GM12891 (cell line): ENCODE measurements around the gene SSH2.

ENCODE experiments used
- POLR2A ChIP-seq: IDR thresholded peaks from 2 replicates; pipeline ENCODE4 v1.6.1; 2011; ENCODE audit warnings: low read depth, low read length, control low read depth
- POLR2AphosphoS5 ChIP-seq: IDR thresholded peaks from 2 replicates; pipeline ENCODE4 v1.6.1; 2011; ENCODE audit warnings: low read depth, low read length, control low read depth
- POU2F2 ChIP-seq: IDR thresholded peaks from 2 replicates; pipeline ENCODE4 v1.6.1; 2011; ENCODE audit warnings: low read depth, mild to moderate bottlenecking, control low read depth, low read length, moderate library complexity

GRCh38 chr17:29661213-29661612 lies 268.8 kb downstream of the SSH2 start:
- TF ChIP-seq POLR2A (no peak), POLR2AphosphoS5 (no peak), POU2F2 (no peak)
